Ramos (cell line): ENCODE measurements around the gene FAM180A.

Experiments used
- in situ Hi-C: fragments of 300-500 bp; cut with MboI; formaldehyde crosslinking; loops from one replicate; pipeline ENCODE4 v1.14.3; 2022; ENCODE audit warnings: low sequenced_read_pairs; ENCODE audit not compliant: unreplicated experiment

The FAM180A gene

GRCh38 chr7:135772639-135773222, 24.1 kb upstream of the FAM180A start:
- in situ Hi-C loops, result no loop called here

- in situ Hi-C loops, result no loop called here
These were observed 23.5 kb upstream of the FAM180A start for GRCh38 chr7:135771961-135772638.

- in situ Hi-C loops, result no loop called here
These were observed 22.4 kb upstream of the FAM180A start for GRCh38 chr7:135771051-135771450.

- in situ Hi-C loops, result no loop called here
These were observed 21.6 kb upstream of the FAM180A start for GRCh38 chr7:135770139-135770710.

- in situ Hi-C loops, result no loop called here
These were observed 20.6 kb upstream of the FAM180A start for GRCh38 chr7:135769005-135769802.

GRCh38 chr7:135768467-135768866, 19.9 kb upstream of the FAM180A start:
- in situ Hi-C loops, result no loop called here

GRCh38 chr7:135768064-135768463, 19.5 kb upstream of the FAM180A start:
- in situ Hi-C loops, result no loop called here

- in situ Hi-C loops, result no loop called here
These were observed 14.6 kb upstream of the FAM180A start for GRCh38 chr7:135763261-135763660.

- in situ Hi-C loops, result no loop called here
These were observed 13.3 kb upstream of the FAM180A start for GRCh38 chr7:135761751-135762488.

GRCh38 chr7:135759532-135759931, 10.9 kb upstream of the FAM180A start:
- in situ Hi-C loops, result no loop called here

GRCh38 chr7:135758531-135758932, 9.9 kb upstream of the FAM180A start:
- in situ Hi-C loops, result no loop called here

- in situ Hi-C loops, result no loop called here
These were observed 9.3 kb upstream of the FAM180A start for GRCh38 chr7:135757719-135758411.

GRCh38 chr7:135756191-135756590, 7.6 kb upstream of the FAM180A start:
- in situ Hi-C loops, result no loop called here

GRCh38 chr7:135755351-135755753, 6.7 kb upstream of the FAM180A start:
- in situ Hi-C loops, result no loop called here

GRCh38 chr7:135753616-135754413, 5.2 kb upstream of the FAM180A start:
- in situ Hi-C loops, result no loop called here

- in situ Hi-C loops, result no loop called here
These were observed 1.2 kb downstream of the FAM180A start for GRCh38 chr7:135747366-135747765.

GRCh38 chr7:135745703-135746312, 2.8 kb downstream of the FAM180A start:
- in situ Hi-C loops, result no loop called here

GRCh38 chr7:135744938-135745702, 3.5 kb downstream of the FAM180A start:
- in situ Hi-C loops, result no loop called here
